ENCODE measurements around the gene CCDC69.

Gene CCDC69

GRCh38 chr5:151138114-151138513 is 85.8 kb downstream of the CCDC69 start:
- DNase-seq, result no peak

GRCh38 chr5:151137067-151137825 is 86.6 kb downstream of the CCDC69 start:
- DNase-seq, result no peak

GRCh38 chr5:151134228-151134627 is 89.7 kb downstream of the CCDC69 start:
- no peak for DNase-seq

- peak; percentile 23 for DNase-seq
These were observed 90.9 kb downstream of the CCDC69 start for GRCh38 chr5:151132963-151133362.
